PC-3 (cell line): ENCODE data around the gene CFD.

ENCODE experiments used
- EZH2phosphoT487 ChIP-seq: fragments of 300-600 bp; sonication (generic); IDR thresholded peaks from 2 replicates; pipeline ENCODE4 v1.6.1; 2018; ENCODE audit warnings: mild to moderate bottlenecking, antibody characterized with exemption, low read length, borderline replicate concordance
- TF ChIP-seq, protein P1 (sequence below): fragments of 300-600 bp; sonication (generic); conservative IDR thresholded peaks from 2 replicates; pipeline ENCODE4 v1.5.1; 2017; ENCODE audit warnings: antibody characterized with exemption, low read depth, mild to moderate bottlenecking, low read length

DNA sequence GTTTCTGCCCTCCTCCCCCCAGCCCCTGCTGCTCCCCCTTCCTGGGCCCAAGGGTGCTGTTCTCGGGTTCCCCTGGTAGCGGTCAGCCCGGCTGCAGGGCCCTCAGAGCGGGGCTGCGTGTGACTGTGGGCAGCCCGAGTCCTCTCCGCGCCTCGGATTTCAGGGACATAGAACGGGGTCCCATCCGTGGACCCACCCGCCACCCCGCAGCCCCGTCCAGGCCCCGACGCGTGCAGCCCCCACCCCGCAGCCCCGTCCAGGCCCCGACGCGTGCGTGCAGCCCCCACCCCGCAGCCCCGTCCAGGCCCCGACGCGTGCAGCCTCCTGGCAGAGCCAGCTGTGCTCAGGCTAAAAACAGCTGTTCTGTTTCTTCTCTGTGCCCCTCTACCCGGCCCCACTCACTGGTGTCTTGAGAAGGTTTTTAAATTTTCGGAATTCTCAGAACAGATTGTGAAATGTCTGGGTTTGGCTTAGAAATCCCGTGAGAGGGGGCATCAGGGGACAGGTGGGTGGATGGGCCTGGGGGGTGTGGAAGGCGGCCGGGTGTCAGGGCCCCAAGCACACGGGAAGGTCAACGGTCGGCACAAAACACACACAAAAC is 24.2 kb upstream of the CFD start:
- TF ChIP-seq EZH2phosphoT487 = no peak
- TF ChIP-seq, protein P1, sequence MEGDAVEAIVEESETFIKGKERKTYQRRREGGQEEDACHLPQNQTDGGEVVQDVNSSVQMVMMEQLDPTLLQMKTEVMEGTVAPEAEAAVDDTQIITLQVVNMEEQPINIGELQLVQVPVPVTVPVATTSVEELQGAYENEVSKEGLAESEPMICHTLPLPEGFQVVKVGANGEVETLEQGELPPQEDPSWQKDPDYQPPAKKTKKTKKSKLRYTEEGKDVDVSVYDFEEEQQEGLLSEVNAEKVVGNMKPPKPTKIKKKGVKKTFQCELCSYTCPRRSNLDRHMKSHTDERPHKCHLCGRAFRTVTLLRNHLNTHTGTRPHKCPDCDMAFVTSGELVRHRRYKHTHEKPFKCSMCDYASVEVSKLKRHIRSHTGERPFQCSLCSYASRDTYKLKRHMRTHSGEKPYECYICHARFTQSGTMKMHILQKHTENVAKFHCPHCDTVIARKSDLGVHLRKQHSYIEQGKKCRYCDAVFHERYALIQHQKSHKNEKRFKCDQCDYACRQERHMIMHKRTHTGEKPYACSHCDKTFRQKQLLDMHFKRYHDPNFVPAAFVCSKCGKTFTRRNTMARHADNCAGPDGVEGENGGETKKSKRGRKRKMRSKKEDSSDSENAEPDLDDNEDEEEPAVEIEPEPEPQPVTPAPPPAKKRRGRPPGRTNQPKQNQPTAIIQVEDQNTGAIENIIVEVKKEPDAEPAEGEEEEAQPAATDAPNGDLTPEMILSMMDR = no peak
